HG03039 (cell line): ENCODE results near the gene STMN3.

Source experiments
- ATAC-seq: cut with Tn5 transposase; IDR thresholded peaks from one replicate; pipeline ENCODE4 v1.9.1; 2021; ENCODE audit warnings: mild to moderate bottlenecking, moderate library complexity; ENCODE audit not compliant: unreplicated experiment

STMN3 gene

DNA sequence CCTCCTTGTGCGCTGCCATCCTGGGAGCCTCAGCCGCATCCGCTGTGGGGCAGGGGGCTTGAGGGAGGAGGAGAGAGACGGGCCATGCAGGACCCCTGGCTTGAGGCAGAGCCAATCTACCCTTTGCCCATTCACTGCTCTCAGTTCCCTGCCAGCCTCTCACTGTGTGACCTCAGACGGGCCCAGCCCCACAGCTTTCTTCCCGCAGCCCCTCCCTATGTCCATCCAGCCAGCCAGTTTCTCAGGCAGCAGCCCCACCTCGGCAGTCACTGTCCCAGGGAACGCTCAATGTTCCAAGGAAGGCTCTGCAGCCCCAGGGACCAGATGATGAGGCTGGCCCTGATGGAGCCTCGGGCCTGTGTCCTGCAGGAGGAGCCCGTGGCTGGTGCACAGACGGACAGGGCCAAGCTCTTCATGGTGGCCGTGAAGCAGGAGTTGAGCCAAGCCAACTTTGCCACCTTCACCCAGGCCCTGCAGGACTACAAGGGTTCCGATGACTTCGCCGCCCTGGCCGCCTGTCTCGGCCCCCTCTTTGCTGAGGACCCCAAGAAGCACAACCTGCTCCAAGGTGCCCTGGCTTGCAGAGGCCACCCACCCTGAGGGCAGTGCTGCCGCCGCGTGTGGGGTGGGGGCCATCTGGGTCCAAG, 39.3 kb upstream of the STMN3 start:
- ATAC-seq, result no peak

DNA sequence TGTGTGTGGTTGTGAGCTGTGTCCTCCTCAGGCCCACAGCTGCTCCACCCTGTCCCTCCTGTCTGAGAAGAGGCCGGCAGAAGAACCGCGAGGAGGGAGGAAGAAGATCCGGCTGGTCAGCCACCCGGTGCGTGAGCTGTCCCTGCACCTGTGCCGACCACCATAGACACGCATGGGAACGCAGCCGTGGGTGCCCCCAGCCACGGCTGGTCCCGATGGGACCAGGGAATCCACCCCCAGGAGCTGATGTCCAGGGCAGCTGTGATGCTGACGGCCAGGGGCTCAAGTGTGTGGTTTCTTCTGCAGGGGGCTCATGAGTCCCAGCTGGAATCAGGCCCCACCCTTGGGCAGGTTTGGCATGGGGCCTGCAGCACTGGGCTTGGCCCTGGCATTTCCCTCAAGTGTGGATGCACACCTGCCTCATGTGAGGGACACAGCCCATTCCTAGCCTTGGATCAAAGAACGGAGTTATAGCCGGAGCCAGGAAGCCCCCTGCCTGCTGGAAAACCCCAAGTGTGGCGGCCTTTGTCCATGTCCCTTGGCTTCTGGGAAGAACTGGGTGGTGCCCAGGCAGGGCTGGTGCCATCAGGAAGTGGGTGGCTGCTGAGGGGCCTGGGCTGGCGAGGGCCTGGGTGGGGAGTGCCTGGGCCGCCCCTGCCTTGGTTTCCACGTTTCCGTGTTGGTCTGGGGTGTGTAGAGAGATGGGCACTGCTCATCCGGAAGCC, 38.6 kb upstream of the STMN3 start:
- no peak for ATAC-seq

DNA sequence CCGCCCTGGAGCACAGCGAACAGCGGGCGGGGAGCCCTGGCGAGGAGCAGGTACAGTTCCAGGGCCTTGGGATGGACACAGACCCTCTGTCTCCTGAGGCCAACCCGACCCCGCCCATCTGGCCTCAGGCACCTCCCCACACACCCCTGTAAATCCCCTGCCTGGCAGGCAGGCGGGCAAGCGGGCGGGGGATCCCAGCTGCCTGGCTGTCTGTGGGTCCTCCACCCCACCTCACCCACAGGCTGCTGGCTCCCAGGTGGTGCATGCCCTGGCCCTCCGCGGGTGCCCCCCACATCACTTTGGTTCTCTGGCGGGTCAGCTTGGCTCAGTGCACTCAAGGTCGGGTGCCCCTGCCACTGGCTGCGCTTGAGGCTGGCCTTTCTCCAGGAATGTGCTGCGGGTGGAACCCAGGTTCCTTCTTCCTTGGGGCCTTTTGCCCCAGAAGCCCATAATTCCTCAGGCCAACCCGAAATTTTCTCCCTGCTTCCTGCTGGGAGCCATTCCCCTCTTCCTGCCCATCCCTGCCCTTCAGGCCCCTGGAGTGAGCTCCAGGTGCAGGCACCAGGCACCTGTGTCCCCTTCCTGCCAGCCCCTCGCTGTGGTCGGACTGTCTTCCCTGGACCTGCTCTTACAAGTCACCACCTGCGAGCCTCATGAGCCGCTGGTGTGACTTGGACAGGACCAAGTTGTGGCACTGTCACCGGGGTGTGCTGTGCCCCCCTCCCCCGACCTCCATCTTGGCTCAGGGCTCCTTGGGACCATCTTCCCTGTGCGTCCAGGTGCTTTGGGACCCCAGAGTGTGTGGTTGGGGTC, 37.9 kb upstream of the STMN3 start:
- ATAC-seq, result no peak

DNA sequence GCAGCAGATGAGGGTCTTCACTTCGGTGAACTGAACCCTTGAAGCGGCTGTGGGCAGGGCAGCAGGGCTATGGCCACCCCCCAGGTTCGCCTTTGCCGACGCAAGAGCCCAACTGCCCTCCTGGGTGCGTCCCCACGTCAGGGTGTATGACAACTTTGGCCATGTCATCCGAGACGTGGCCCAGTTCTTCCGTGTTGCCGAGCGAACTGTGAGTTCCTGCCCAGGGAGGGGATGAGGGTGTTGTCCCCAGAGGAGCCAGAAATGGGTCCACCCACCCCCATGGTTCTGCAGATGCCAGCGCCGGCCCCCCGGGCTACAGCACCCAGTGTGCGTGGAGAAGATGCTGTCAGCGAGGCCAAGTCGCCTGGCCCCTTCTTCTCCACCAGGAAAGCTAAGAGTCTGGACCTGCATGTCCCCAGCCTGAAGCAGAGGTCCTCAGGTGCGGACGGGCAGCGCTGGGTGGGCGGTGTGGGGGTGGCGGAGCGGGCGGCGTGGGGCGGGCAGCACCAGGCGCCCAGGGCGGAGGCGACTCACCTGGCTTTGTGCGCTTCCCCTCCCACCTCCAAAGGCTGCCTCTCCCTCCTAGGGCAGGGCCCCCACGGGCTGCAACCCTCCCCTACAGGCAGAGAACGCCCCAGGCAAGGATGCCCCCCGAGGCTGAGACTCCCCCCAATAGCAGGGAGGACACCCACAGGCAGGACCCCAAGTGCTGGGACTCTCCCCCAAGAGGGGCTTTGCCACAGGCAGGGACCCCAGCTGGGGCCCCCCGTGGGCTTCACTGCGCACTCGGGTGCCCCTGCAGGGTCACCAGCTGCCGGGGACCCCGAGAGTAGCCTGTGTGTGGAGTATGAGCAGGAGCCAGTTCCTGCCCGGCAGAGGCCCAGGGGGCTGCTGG, 37.0 kb upstream of the STMN3 start:
- no peak for ATAC-seq

DNA sequence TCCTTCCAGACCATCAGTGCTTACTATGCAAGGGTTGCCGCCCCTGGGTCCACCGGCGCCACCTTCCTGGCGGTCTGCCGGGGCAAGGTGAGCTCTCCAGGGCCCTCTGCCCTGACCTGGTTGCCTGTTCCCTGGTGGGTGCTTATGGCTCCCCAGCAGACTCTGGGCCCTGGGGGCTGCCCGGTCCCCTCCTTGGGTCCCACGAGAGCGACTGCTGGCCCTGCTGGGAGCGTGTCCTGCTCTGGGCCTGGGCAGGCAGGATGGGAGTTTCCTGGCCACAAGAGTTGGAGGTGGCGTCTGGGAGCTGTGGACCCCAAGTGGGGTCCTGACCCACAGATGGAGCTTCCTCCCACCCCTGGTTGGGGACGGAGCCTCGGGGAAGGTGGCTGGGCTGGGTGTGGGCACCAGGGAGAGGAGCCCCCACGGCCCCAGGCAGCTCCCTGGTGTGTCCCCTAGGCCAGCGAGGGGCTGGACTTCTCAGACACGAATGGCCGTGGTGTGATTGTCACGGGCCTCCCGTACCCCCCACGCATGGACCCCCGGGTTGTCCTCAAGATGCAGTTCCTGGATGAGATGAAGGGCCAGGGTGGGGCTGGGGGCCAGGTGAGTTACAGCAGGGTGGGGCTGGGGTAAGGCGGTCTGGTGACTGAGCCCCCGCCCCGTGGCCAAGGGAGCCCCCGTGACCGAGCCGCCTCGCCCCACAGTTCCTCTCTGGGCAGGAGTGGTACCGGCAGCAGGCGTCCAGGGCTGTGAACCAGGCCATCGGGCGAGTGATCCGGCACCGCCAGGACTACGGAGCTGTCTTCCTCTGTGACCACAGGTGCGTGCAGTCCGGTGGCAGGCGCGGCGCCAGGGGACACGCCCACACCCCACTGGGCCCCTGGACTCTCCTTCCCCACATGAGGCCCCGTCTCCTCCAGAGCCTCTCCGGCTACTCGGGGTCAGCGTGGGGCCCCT, 36.1 kb upstream of the STMN3 start:
- no peak for ATAC-seq

DNA sequence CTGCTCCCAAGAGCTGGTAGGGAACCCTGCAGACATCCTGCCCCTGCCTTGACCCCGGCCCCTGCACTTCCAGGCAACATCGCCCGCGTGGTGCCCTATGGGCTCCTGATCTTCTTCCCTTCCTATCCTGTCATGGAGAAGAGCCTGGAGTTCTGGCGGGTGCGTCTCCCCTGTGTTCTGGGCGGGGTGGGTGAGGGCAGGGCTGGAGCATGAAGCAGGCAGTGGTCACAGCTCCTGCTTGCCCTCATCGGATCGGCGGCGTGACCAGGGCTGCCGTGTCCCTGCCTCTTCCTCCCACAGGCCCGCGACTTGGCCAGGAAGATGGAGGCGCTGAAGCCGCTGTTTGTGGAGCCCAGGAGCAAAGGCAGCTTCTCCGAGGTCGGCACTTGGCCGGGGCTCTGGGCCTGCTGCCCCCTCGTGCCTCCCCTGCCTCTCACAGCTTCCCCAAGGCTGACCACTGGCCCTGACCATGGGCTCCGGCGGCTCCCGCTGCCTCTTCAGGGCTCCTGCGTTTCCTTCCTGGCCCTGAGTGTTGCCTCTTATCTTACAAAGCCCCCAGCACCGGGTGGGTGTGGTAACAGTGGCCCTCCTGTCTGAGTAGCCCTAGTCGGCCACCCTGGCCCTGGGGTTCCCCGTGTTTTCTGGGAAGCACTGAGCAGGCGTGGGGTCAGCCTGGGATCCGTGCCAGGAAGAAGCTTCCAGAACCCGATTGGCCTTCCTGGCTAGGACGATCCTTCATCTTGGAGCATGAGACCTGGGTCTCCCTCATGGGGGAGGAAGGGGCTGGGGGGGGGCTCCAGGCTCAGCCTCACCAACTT, 35.2 kb upstream of the STMN3 start:
- no peak for ATAC-seq

DNA sequence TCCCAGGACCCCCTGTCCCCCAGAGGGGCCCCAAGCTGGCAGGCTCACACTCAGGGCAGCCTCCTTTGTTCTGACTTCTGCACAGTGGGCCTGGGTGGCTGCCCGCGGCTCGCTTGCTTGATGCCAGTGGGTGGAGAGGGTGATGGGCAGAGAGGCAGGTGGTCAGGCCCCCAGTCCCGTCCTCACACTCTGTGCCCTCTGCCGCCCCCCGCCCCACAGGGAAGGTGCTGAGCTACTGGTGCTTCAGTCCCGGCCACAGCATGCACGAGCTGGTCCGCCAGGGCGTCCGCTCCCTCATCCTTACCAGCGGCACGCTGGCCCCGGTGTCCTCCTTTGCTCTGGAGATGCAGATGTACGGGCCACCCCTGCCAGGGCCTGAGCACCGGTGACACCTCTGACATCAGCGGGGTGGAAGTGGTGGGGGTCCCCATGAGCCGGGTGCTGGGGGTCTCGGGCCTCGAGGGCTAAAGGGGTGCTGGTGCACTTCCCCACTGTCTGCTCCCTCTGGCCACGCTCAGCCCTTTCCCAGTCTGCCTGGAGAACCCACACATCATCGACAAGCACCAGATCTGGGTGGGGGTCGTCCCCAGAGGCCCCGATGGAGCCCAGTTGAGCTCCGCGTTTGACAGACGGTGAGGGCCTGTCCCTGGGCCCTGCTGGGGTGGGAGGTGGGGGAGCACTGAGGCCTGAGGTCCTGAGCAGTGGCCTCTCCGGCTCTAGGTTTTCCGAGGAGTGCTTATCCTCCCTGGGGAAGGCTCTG, 34.4 kb upstream of the STMN3 start:
- ATAC-seq, result no peak

DNA sequence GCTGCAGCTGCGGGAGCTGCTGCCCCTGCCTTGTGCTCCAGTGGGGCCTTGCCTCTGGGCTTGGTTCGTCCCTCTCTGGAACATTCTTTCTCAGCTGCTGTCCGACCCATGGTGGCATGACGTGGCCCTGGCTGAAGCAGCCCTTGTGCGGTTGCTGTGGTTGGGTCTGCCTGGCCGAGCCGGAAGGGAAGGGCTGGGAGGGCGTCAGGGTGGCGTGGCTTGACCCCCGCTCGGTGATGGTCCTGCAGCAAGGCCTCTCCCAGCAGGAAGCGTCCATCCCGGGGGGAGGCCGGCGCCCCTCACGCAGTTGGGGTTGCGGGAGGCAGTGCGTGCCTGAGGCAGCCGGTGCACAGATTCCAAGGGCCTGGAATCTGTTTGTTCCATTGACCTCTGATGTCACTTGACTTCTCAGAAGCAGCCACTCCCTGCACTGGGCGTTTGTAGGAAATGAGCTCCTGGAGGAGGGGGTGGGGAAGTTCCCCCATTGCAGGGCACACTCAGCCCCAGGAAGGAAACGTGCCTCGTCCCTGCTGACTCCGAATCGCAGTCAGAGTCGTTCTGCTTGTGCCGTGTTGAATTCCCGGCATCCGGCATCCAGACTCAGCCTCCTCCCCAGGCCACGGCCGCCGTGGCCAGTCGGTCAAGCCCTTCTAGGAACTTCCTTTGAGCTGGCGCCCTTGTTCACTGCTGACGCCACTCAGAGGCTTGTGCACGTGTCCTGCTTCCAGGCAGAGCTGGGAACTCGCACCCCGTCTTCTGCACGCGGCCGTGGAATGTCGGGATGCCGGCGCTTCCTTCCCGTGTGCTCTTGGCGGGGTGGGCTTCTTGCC, 33.5 kb upstream of the STMN3 start:
- no peak for ATAC-seq

DNA sequence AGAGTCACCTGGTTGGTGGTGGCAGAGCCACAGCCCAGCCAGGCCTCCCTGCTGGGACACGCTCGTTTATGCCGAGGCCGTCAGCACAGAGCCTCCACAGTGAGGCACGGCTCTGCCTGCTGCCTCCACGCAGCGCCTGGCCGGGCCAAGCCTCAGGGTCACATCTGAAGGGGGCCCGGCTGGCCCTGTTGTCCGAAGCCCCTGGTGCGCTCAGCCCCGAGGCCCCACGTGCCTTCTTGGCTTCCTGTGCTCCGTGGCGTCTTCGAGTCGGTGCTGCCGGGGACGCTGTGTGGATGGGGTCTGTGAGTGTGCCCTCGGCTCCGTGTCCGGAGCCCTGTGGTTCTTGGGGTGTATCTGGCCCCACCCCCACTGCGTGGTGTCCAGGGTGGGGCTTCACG, 32.9 kb upstream of the STMN3 start:
- no peak for ATAC-seq

DNA sequence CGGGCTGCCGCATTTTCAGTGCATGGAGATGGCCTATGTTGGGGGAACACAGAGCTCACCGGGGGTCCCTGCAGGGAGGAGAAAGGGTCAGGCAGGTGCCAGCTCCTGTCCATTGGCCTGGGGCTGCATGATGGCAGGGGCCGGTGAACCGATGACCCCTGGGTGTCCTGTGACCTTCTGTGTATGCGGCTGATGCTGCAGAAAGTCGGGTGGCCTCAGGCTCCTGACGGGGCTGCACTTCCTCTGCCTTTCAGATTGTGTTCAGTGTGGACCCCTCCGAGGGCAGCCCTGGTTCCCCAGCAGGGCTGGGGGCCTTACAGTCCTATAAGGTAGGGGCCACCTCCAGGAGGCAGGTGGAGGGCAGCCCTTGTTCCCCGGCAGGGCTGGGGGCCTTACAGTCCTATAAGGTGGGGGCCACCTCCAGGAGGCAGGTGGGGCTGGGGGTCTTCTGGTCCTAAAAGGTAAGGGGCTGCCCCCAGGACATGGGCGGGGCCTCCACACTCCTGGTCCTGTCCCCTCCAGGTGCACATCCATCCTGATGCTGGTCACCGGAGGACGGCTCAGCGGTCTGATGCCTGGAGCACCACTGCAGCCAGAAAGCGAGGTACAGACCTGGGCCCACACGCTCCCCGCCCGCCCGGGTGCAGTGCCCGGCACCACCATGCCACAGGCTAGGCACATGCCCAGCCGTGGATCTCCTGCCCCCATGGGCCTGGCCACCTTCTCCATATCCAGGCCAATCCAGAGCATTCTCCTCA, 32.2 kb upstream of the STMN3 start:
- no peak for ATAC-seq

DNA sequence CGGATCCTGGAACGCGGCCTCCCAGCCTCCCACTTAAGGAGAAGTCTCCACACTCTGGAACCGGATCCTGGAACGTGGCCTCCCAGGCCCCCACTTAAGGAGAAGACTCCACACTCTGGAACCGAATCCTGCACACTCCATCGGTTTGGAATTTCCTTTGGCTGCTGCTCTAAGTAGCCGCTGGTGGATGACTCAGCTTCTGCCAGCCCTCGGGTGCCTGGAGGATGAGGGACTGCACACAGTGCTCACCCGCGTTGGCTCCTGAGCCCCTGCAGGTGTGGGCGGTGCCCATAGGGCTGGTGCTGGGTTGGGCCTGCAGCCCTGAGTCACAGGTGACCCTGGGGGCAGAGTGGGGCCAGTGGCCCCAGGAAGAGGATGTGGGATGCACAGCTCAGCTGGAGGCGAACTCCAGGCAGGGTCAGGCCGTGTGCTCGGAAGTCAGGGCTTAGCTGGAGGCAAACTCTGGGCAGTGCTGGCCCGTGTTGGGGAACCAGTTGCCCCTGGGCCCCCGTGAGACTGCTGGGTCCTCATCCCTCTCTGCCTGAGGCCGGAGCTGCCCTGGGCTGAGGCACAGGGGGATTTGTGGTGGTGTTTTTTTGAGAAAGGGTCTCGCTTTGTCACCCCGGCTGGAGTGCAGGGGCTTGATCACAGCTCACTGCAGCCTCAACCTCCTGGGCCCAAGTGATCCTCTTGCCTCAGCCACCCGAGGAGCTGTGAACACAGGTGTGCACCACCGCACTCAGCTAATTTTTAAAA, 29.3 kb upstream of the STMN3 start:
- no peak for ATAC-seq

DNA sequence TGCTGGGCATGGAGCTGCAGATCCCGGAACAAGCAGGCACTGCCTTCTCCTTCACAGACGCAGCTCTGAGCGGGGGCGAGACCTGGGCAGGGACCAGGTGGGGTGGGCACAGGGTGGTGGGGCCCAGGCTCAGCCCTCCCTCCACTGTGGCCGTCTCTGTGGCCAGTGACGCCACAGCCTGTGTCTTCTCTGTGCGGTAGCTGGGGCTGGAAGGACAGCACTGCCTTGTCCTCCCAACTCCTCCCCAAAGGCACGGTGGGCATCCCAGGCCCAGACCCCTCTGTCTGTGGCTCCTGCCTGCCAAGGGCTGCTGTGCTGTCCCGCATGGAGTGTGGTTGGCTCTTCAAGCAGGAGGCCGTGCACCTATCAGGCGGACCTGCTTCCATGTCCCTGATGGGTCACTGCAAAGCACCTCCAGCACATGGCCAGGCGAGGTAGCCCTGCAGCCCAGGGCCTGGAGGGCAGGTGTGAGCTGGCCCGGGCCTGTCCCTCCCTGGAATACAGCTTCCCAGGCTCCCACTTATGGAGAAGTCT, 28.5 kb upstream of the STMN3 start:
- no peak for ATAC-seq

DNA sequence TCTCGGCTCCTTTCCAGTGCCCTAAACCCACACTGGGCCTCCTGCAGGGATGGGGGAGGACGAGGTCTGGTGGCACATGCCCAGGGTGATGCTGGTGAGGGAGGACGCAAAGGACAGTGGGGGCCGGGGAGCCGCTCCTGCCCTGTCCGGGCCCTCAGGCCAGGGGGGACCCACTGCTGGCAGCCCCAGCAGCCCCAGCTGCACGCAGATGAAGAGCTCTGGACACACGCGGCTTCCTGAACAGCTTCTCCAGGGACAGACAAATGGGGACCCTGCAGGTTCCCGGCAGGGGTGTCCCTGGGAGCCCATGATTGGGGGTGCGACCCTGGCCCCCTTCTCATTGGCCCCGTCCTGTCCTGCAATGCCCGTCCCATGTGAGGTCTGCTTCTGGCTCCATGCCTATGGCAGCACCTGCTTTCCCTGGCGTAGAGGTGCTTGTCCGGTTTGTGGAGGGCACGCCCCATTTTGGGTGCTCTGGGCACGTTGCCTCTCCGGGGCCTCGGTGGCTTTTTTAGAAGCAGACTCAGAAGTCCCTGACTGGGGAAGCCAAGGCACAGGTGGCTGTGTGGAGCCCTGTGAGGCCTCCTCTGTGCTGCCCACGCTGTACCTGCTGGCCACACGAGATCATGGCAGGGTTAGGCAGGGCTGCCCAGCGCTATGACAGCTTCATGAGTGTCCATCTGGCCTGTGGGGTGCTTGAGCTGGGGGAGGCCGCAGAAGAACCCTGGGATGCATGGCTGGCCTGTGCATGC, 27.8 kb upstream of the STMN3 start:
- ATAC-seq, result no peak

DNA sequence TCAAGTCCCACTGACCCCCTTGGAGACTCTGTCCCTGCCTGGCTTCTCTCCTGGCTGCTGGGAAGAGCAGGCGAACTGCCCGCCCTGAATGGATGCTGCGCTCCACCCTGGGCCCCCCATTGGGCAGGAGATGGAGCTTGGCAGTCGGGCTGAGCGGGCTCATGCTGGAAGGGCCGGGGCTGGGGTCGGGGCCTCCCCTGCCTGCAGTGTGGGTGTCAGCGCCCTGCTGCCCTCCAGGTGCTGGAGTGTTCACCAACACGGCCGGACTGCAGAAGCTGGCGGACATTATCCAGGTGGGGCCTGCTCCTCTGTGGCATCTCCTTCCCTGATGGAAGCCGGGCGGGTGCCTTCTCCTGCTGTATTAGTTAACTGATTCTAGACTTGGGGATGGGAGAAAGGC, 27.2 kb upstream of the STMN3 start:
- no peak for ATAC-seq

DNA sequence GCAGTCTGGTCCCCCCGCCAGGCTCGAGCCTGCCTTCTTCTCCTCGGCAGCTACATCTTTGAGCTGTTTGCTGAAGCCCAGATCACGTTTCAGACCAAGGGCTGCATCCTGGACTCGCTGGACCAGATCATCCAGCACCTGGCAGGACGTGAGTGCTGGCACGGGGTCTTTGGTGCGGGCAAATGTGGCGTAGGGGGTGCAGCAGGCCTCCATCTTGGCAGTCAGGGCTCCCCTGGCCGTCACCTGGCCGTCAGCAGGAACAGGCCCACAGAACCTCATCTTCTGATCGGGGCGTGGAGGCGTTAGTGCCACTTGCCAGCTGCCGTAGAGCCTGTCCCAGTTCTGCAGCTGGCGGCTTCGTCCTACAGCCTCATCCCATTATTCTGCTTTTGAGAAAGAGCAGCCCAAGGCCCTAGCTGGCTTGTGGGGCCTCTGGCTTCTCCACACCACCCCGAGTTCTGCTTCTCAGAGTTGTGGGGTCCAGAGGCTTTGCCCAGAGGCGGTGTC, 26.6 kb upstream of the STMN3 start:
- no peak for ATAC-seq
